GM10266 (cell line): Measurements from ENCODE around the gene AUTS2.

Experiments
- DNase-seq: peaks from one replicate; pipeline ENCODE4 v3.0.0; 2012; ENCODE audit errors: extremely low spot score
- TF ChIP-seq, protein P1 (sequence below): IDR thresholded peaks from 2 replicates; pipeline ENCODE4 v1.5.1; 2012; ENCODE audit warnings: mild to moderate bottlenecking, low read depth; ENCODE audit not compliant: control insufficient read depth, insufficient read depth; ENCODE audit errors: missing control alignments

Gene AUTS2

GRCh38 chr7:70587739-70588138, 989.5 kb downstream of the AUTS2 start:
- no peak for DNase-seq
- TF ChIP-seq, protein P1, sequence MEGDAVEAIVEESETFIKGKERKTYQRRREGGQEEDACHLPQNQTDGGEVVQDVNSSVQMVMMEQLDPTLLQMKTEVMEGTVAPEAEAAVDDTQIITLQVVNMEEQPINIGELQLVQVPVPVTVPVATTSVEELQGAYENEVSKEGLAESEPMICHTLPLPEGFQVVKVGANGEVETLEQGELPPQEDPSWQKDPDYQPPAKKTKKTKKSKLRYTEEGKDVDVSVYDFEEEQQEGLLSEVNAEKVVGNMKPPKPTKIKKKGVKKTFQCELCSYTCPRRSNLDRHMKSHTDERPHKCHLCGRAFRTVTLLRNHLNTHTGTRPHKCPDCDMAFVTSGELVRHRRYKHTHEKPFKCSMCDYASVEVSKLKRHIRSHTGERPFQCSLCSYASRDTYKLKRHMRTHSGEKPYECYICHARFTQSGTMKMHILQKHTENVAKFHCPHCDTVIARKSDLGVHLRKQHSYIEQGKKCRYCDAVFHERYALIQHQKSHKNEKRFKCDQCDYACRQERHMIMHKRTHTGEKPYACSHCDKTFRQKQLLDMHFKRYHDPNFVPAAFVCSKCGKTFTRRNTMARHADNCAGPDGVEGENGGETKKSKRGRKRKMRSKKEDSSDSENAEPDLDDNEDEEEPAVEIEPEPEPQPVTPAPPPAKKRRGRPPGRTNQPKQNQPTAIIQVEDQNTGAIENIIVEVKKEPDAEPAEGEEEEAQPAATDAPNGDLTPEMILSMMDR = no peak

DNA sequence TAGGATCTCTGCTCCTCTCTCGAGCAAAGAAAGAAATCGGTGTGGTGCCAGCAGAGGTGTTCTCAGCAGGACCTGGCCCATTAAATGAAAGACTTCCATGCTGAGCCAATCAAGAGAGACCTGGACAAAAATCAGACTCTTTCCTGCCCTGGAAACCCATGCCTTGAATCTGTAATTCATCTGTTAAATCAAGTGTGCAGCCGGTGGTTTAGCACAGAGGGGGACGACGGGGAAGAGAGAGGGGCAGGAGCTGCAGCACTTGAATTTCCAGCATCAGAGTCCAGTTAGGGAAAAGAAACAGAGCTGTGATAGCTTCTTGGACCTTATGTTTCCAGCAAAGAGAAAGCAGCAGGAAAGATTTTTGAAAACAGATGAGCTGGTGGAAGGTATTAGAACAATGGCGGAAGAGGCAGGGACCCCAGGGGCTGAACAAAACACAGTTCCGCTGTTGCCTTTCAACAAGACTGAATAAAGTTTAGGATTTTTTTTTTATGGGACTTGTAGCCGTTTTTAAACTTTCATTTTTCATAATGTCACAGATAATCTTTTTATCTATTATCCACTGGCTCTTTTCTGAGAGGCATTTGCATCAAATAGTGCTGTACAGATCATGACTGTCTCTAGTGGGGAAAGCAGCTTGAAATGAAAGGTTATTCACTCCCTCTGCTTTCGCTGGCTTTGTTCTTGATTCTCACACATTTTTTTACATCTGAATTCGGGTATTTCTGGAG, 990.1 kb downstream of the AUTS2 start:
- TF ChIP-seq, protein P1 = no peak
- DNase-seq = no peak

DNA sequence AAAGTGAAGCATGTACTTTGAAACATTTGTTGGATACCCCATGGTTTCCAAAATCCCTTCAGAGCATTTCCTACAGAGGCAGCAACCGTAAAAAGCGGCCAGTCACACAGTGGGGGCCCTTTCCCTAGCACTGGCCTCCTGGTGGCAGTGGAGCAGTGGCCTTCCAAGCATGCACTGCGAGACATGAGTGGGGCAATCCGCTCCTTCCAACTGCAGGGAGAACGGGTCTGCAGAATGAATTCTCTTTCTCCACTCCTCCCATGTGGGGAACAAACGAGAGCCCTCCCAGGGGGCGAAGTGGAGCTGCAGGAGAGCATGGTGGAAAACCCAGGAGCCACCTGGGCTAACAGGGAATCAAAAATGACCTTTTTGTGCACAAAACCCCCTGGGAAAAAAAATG, 990.7 kb downstream of the AUTS2 start:
- TF ChIP-seq, protein P1 = no peak
- DNase-seq = no peak

DNA sequence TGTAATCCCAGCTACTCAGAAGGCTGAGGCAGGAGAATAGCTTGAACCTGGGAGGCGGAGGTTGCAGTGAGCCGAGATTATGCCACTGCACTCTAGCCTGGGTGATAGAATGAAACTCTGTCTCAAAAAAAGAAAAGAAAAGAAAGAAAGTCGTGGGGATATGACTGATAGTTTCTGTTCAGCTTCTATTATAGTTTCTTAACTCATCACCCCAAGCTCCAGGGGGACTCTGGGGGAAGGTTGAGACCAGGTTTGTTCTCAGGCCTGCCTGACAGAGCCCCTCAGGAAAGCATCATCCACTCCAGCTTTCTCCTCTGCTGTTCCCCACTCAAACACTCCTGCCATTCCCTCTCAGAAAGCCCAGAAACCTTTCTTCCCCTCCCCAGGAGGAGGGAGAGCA, 991.3 kb downstream of the AUTS2 start:
- TF ChIP-seq, protein P1 = no peak
- peak; percentile 27 for DNase-seq

DNA sequence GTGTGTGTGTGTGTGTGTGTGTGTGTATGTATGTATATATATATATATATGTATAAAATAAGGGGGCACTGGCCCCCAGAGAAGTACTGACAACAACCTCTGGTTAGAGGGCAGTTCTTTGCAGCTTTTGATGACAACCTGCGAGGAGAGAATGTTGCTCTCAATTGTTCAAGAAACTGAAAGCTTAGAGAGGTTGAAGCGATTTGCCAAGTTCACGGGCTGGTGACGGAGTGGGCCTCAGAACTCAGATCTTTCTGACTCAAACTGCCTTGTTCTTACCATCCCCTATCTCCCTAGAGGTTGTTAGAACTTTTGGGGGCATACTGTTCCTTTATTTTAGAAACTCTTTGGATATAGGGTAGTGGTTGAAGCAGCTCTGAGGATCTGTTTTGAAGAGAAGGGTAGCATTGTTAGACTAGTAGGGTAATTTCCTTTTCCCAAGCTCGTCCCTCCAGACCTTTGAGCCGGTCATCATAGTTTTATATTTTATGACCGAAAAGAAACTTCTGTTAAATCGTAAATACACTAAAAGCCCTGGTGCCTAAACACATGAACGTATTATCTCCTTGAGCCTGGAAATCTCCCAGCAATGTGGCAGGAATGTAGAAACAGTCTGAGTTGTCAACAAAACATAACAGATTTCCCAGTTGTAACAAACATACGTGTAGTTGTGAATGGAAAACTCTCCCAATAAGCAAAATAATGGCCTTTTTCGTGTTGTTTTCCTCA, 992.0 kb downstream of the AUTS2 start:
- no peak for DNase-seq
- TF ChIP-seq, protein P1 = no peak

DNA sequence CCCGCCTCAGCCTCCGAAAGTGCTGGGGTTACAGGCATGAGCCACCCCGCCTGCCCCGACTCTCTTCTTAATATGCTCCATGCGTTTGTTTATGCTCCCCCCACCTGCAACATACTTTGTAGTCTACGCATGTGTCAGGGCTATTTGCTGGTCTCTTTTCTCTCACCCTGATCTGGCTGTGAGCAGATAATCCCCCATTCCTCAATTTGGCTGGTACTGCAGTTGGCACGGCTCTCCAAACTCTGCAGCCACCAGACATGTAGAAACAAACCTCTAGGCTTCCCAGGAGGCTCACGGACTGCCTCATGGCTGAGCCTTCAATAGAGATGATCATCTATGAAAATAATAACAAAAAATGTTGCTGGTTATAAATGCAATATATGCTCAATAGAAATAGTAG, 993.4 kb downstream of the AUTS2 start:
- TF ChIP-seq, protein P1 = no peak
- no peak for DNase-seq

DNA sequence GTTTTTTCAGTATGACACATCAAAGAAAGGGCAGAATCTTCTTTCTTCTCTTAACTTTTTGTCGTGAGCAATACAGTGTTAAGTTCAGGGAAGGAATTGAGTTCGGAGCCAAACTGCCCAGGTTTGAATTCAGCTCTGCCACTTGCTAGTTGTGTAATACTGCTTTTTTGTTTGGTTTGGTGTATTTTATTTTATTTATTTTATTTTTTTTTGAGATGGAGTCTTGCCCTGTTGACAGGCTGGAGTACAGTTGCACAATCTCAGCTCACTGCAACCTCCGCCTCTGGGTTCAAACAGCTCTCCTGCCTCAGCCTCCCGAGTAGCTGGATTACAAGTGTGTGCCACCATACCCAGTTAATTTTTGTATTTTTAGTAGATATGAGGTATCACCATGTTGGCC, 993.9 kb downstream of the AUTS2 start:
- TF ChIP-seq, protein P1 = no peak
- no peak for DNase-seq
